DND-41 (cell line): Measurements from ENCODE around the gene OR13C9.

Experiments used
- ATAC-seq: fragments of 200-7000 bp; cut with Tn5 transposase; 3 replicates; pipeline ENCODE4 v1.9.1; 2021; ENCODE audit warnings: low read depth; ENCODE audit not compliant: insufficient read depth
- DNase-seq: peaks from one replicate; pipeline ENCODE4 v3.0.0-alpha.2; 2020
- H2AFZ ChIP-seq: 2 replicates; pipeline ENCODE4 v1.6.0; 2012; ENCODE audit warnings: low read depth, low read length
- H3K27ac ChIP-seq: 2 replicates; pipeline ENCODE4 v1.5.1; 2012; ENCODE audit warnings: low read length, inconsistent platforms
- H3K27me3 ChIP-seq: fragments of 200-600 bp; sonication (generic); 2 replicates; pipeline ENCODE4 v1.6.0; 2012; ENCODE audit warnings: low read length, mild to moderate bottlenecking, inconsistent platforms; ENCODE audit not compliant: insufficient read depth, poor library complexity
- H3K36me3 ChIP-seq: 2 replicates; pipeline ENCODE4 v1.5.1; 2012; ENCODE audit warnings: low read length, inconsistent platforms; ENCODE audit not compliant: insufficient read depth
- H3K4me1 ChIP-seq: 2 replicates; pipeline ENCODE4 v1.5.1; 2012; ENCODE audit warnings: mild to moderate bottlenecking, low read length; ENCODE audit not compliant: insufficient read depth
- H3K4me2 ChIP-seq: 2 replicates; pipeline ENCODE4 v1.6.0; 2012; ENCODE audit warnings: mild to moderate bottlenecking, moderate library complexity, low read length, inconsistent platforms; ENCODE audit not compliant: insufficient read depth
- H3K4me3 ChIP-seq, 2 experiments: fragments of 200-600 bp in 1 of 2; shearing (Covaris generic) in 1 of 2; 2 replicates each; pipeline ENCODE4 v1.5.1; 2012 to 2016; ENCODE audit warnings: inconsistent platforms in 2 of 2, low read length in 2 of 2, mild to moderate bottlenecking in 2 of 2, low read depth in 1 of 2, moderate library complexity in 1 of 2
- H3K79me2 ChIP-seq: 2 replicates; pipeline ENCODE4 v1.6.0; 2012; ENCODE audit warnings: low read length, inconsistent platforms; ENCODE audit not compliant: insufficient read depth
- H3K9ac ChIP-seq: 2 replicates; pipeline ENCODE4 v1.6.0; 2012; ENCODE audit warnings: low read depth, mild to moderate bottlenecking, inconsistent platforms, low read length, moderate library complexity
- H3K9me3 ChIP-seq: 2 replicates; pipeline ENCODE4 v1.5.1; 2012; ENCODE audit warnings: low read length, moderate library complexity, mild to moderate bottlenecking, inconsistent platforms; ENCODE audit not compliant: insufficient read depth, severe bottlenecking
- H4K20me1 ChIP-seq: 2 replicates; pipeline ENCODE4 v1.6.0; 2012; ENCODE audit warnings: low read length; ENCODE audit not compliant: insufficient read depth
- CTCF ChIP-seq: IDR thresholded peaks from 2 replicates; pipeline ENCODE4 v1.5.1; 2012; ENCODE audit warnings: borderline replicate concordance, low read length, moderate library complexity, mild to moderate bottlenecking; ENCODE audit not compliant: poor library complexity, severe bottlenecking; ENCODE audit errors: extremely low read depth
- EZH2 ChIP-seq: IDR thresholded peaks from 3 replicates; pipeline ENCODE4 v1.6.1; 2012; ENCODE audit warnings: borderline replicate concordance, low read depth, mild to moderate bottlenecking, moderate library complexity, low read length, inconsistent platforms; ENCODE audit not compliant: severe bottlenecking

The OR13C9 gene

GRCh38 chr9:104618104-104618503 lies at the start of gene OR13C9:
OR13C9 (minus strand) TSS chr9:104618204; CDS start chr9:104618204, 0 bp downstream.
- ATAC-seq (no peak), DNase-seq (no peak)
- no peaks in the 10 kb centered on the region for H4K20me1 ChIP-seq
- H3K9me3 ChIP-seq: no peaks in the 10 kb centered on the region
- H3K4me2 ChIP-seq: no peak within 1 kb of the TSS
- no peaks in the 10 kb centered on the region for H3K79me2 ChIP-seq
- no peak within 1 kb of the TSS for H3K9ac ChIP-seq
- no peak within 1 kb of the TSS for H3K27ac ChIP-seq
- no peaks in the 10 kb centered on the region for H3K4me1 ChIP-seq
- no peaks in the 10 kb centered on the region for H3K27me3 ChIP-seq
- no peak within 1 kb of the TSS for H2AFZ ChIP-seq
- H3K4me3 ChIP-seq: no peak within 1 kb of the TSS
- TF ChIP-seq CTCF (no peak), EZH2 (no peak)
- no peaks in the 10 kb centered on the region for H3K36me3 ChIP-seq

- Histone ChIP-seq H3K4me1 (no peaks in the 10 kb centered on the region), H3K27ac (no peak overlapping the region), H3K4me3 (no peak overlapping the region), H3K4me2 (no peak overlapping the region), H3K9ac (no peak overlapping the region), H3K79me2 (no peaks in the 10 kb centered on the region), H3K9me3 (no peaks in the 10 kb centered on the region), H3K27me3 (no peaks in the 10 kb centered on the region), H2AFZ (no peak overlapping the region), H4K20me1 (no peaks in the 10 kb centered on the region), H3K36me3 (no peaks in the 10 kb centered on the region)
- TF ChIP-seq CTCF (no peak), EZH2 (no peak)
- no peak for ATAC-seq
- no peak for DNase-seq
These were observed 40.6 kb upstream of the OR13C9 start for GRCh38 chr9:104658496-104659195.

GRCh38 chr9:104635456-104635855 lies 17.5 kb upstream of the OR13C9 start:
- no peaks in the 10 kb centered on the region for H3K9me3 ChIP-seq
- ATAC-seq: no peak
- H3K4me2 ChIP-seq: no peak overlapping the region
- H3K4me3 ChIP-seq: no peak overlapping the region
- TF ChIP-seq EZH2: no peak
- no peak for TF ChIP-seq CTCF
- no peaks in the 10 kb centered on the region for H3K4me1 ChIP-seq
- no peak overlapping the region for H3K9ac ChIP-seq
- no peak overlapping the region for H2AFZ ChIP-seq
- no peaks in the 10 kb centered on the region for H3K79me2 ChIP-seq
- H4K20me1 ChIP-seq: no peaks in the 10 kb centered on the region
- no peak overlapping the region for H3K27ac ChIP-seq
- no peak for DNase-seq
- H3K36me3 ChIP-seq: no peaks in the 10 kb centered on the region
- H3K27me3 ChIP-seq: no peaks in the 10 kb centered on the region
